Frontal cortex (tissue), 4 donors: ENCODE data around the gene ANAPC16. TPM values are rescaled to one million over a fixed set of nuclear protein-coding genes. Genes with fewer than 3 reads are reported as not detected.
"Not testable (repeated sequence)": the region's sequence is repeated elsewhere in the genome, so short reads cannot be mapped to it uniquely, and the experiment has no call there.

Experiments
- DNase-seq, 2 donors: peaks; one replicate each; pipeline ENCODE4 v3.0.0; 2012; ENCODE audit warnings: low spot score in 2 of 2
- FAIRE-seq: peaks from 2 replicates; lab custom pipeline; 2012; peaks lifted over from hg19 to GRCh38; lab: Jason Lieb, UNC
- small RNA-seq: library from RNA; depleted of rRNA; stranded (forward); fragments of <200 nt; gene quantifications from one replicate; pipeline ENCODE3, GENCODE V24; 2014
- total RNA-seq: library from RNA; depleted of rRNA; stranded (reverse); fragments of >200 nt; gene quantifications from one replicate; pipeline ENCODE4 v1.2.3, GENCODE V29; 2014
- donor health status: control.
- donor health status: control.
- donor health status: control.

The ANAPC16 gene
- total RNA-seq, 1 donor from 2014 or later = 26.1 TPM

DNA sequence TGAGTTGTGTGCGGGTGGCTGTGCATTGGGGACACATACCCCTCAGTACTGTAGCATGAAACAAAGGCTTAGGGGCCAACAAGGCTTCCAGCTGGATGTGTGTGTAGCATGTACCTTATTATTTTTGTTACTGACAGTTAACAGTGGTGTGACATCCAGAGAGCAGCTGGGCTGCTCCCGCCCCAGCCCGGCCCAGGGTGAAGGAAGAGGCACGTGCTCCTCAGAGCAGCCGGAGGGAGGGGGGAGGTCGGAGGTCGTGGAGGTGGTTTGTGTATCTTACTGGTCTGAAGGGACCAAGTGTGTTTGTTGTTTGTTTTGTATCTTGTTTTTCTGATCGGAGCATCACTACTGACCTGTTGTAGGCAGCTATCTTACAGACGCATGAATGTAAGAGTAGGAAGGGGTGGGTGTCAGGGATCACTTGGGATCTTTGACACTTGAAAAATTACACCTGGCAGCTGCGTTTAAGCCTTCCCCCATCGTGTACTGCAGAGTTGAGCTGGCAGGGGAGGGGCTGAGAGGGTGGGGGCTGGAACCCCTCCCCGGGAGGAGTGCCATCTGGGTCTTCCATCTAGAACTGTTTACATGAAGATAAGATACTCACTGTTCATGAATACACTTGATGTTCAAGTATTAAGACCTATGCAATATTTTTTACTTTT, 59.7 kb downstream of the ANAPC16 start:
- DNase-seq = no peak
- no peak for FAIRE-seq

DNA sequence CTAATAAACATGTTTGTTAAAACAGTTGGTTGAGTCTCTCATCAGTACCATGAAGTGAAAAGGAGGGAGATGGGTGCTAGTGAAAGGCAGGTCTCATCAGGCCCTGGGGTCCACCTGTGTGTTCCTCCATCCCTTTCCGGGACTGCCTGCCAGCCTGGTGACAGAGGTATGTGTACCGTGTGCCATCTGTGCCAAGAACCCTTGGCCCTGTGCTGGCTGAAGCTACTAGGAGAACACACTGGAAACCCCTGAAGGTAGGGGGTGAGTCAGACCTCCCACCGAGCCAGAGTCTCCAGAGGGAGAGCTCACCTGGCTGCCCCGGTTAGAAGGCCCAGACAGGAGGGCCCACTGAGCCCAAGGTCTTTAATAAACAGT, 60.2 kb downstream of the ANAPC16 start:
- FAIRE-seq = no peak
- no peak for DNase-seq

DNA sequence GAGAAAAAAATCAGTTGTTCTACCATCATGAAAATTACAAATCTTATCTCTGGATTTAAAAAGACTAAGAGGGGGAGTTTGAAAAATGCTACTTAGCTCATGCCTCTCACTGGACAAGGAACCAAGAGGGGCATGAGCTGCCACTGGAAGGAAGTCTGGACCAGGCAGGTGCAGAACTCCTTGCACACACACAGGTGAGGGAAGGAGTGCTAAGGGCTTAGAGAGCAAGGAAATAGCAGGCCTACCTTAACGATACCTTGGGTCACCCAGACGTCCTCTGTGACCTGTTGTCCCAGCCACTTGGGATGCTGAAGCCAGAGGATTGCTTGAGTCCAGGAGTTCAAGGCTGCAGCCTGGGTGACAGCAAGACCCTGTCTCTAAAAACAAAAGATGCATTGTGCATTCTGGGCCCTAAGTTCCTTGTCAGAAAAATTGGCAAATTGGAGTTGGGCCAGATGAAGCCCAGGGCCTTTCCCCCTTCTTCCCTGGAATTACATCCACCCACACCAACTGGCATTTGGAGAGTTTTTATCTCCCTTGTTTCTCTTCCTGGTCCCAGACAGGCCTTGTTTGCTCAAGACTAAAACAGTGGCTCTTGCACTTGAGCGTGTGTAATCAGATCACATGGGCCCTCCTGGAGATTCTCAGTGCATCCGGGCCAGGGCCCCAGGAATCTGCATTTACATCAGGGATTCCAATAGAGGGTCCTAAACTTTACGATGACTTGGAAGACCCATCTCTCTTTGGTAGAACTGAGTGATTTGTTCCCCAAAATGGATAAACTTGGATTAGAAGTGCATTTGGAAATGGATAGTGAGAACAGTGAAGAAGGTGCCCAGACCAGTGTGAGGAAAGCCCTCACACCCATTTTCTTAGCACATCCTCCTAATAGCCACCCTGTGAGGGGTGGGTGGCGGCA, 60.9 kb downstream of the ANAPC16 start:
- no peak for FAIRE-seq
- DNase-seq = no peak

DNA sequence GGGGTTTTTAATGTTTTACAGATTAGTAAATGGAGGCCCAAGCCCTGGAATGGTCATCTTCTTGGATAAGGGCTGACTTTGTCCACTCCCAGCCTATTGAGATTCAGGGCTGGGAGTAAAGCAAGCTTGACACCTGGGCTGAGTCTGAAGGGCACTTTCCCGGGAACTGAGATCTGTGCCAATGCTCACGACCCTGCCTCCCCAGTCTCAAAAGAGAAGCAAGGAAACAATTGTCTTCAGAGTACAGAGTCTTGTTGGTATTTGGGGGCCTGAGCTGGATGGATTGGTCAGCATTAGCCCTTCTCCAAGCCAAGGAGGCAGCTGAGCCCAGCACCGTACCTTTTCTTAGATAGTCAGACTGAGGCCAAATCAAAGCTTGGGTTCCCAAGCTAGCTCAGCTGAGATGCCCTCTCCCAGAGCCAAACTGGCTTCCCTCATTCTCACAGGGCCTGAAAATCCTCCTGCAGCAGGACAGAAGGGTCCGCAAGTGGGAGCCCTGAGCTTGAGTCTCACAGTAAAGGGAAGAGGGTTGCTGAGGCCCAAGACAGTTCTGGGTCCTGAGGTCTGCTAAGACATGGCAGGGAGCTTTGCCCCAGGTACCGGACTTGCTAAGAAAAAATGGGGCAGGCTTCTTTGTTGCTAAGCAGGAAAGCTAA, 61.7 kb downstream of the ANAPC16 start:
- DNase-seq = no peak
- no peak for FAIRE-seq

DNA sequence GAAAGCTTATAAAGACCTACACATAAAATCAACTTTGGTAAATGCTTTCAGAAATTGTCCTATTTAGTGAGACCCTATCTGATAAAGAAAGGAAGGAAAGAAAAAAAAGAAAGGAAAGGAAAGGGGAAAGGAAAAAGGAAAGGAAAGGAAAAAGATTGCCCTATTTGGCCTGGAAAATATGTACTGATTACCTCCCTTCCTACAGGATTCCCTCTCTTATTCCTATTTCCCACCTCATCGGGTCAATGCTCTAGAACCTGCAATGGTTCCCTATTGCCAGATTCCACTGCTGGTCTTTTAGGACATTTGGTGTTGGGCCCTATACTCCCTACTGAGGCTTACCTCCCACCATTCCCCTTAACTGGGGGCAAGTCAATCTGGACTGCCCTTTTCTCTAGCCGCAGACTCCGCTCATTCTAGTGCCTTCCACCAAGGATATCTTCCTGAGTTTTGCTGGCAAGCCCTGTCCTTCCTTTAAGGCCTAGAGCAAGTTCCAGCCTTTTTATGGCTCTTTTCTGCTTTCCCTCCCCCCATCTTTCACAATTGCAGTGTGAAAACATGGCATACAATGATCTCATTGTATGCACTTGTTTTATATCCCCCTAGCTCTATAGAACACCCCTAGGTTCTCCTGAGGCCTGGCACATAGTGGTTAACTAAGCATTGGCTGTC, 62.3 kb downstream of the ANAPC16 start:
- no peak for FAIRE-seq
- no peak for DNase-seq

DNA sequence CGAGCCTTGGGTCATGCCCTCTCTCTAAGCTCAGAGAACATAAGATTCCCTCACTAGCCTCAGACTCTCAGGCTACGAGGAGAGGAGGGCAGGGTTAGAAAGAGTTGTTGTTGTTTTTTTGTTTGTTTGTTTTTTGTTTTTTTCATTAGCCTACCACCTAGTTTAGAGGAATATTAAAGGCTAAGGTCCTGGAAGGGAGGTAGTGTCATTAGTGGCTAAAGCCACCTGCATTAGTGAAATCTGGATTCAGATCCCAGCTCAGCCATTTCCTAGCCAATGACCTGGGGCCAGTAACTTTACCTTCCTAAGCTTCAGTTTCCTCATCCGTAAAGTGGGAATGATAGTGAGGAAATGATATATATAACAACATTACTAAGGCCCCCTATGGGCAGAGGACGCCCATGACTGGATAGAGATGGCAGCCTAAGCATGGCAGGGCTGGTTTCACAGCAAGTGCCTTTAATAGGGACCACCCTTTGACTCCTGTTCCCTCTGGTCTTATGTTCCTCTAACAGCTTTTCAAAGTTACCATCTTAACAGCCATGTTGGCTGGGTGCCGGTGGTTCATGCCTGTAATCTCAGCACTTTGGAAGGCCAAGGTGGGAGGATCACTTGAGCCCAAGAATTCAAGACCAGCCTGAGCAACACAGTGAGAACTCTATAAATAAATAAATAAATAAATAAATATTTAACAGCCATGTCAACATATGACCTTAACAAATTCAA, 63.0 kb downstream of the ANAPC16 start:
- DNase-seq = no peak
- FAIRE-seq = no peak

DNA sequence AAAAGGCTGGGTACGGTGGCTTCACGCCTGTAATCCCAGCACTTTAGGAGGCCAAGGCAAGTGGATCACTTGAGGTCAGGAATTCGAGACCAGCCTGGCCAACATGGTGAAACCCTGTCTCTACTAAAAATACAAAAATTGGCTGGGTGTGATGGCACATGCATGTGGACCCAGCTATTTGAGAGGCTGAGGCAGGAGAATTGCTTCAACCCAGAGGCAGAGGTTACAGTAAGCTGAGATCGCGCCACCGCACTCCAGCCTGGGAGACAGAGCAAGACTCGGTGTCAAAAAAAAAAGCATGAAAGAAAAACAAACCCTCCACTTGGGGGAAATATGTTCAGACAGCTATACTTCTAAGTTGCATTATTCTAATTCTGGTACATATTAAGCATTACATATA, 63.8 kb downstream of the ANAPC16 start:
- not testable (repeated sequence) for FAIRE-seq, DNase-seq

DNA sequence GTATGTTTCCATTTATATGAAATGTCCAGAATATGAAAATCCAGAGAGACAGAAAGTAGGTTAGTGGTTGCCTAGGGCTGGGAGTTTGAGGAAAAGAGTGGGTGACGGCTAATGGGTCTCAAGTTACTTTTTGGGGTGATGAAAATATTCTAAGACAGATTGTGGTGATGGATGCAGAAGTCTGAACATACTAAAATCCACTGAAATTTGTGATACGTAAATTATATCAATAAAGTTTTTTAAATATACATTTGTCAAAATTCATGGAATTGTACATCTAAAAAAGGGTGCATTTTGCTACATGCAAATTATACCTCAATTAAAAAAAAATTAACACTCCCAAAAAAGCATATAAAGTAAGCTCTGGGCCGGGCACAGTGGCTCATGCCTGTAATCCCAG, 67.3 kb downstream of the ANAPC16 start:
- FAIRE-seq = no peak
- no peak for DNase-seq

Small RNAs within 50 kb of the gene (small RNA-seq; reads per million reads assigned to genes)
- gene RF00019 (not detected), gene RF00340 (not detected)

Other genes with a start within 250 kb of the ANAPC16 start
- gene SPOCK2, start 127.5 kb upstream of the ANAPC16 start, total RNA-seq = 26.9 TPM
- 25.7 TPM for gene ASCC1, start 264 bp downstream of the ANAPC16 start, total RNA-seq
- 26.5 TPM for gene DDIT4, start 57.9 kb downstream of the ANAPC16 start, total RNA-seq
- gene DNAJB12, start 138.9 kb downstream of the ANAPC16 start, total RNA-seq = 14.3 TPM